Measurements from ENCODE around the gene CDK14.

DNA sequence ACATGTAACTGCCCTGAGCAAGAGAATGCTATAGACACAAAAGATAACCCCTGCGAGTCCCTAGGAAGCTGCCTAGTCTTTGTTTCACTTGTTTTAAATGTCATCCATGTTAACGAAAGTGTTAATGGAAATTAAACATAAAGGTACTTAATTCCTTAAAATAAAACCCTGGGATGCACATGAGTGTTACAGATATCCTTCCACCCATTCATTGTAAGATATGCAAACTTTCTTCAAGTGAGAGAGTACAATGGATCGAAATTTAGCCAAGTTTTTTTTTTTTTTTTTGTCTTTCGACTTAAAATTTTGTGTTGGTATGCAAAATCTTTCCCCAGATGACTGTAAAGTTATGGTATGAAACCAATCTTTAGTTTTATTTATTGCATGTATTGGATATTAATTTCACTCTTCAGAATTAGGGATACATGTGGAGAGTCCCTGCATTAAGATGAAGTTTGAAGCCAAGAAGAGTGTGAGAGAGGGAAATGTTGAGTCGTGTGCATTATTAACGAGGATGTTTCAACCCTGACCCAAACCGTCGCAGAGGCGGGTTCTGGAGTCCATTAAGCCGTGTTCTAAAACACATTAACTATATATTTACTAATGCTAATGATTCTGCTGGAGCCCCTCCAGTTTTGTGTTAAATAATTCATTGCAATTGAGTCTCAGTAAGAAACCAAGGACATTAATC, 1.6 kb downstream of the CDK14 start:
- TF ChIP-seq SIN3A (IDR thresholded peaks at IDR 0.05; ENCODE audit: low read depth, low read length) (no peak), RCOR1 (conservative IDR thresholded peaks at IDR 0.05; ENCODE audit: low read depth, low read length) (no peak), EZH2 (IDR thresholded peaks at IDR 0.05; ENCODE audit: borderline replicate concordance, control insufficient read depth, low read depth, low read length) (no peak)
- TF ChIP-seq, protein P1, sequence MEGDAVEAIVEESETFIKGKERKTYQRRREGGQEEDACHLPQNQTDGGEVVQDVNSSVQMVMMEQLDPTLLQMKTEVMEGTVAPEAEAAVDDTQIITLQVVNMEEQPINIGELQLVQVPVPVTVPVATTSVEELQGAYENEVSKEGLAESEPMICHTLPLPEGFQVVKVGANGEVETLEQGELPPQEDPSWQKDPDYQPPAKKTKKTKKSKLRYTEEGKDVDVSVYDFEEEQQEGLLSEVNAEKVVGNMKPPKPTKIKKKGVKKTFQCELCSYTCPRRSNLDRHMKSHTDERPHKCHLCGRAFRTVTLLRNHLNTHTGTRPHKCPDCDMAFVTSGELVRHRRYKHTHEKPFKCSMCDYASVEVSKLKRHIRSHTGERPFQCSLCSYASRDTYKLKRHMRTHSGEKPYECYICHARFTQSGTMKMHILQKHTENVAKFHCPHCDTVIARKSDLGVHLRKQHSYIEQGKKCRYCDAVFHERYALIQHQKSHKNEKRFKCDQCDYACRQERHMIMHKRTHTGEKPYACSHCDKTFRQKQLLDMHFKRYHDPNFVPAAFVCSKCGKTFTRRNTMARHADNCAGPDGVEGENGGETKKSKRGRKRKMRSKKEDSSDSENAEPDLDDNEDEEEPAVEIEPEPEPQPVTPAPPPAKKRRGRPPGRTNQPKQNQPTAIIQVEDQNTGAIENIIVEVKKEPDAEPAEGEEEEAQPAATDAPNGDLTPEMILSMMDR (IDR thresholded peaks at IDR 0.05 in 2 of 3, conservative IDR thresholded peaks at IDR 0.05 in 1 of 3; ENCODE audit: control insufficient read depth in 2 of 3, extremely low read depth in 1 of 3, insufficient read depth in 1 of 3, low read depth in 3 of 3, low read length in 3 of 3): no peak

Data from GM12878 (cell line).